Measurements from ENCODE around the gene CENPL.

DNA sequence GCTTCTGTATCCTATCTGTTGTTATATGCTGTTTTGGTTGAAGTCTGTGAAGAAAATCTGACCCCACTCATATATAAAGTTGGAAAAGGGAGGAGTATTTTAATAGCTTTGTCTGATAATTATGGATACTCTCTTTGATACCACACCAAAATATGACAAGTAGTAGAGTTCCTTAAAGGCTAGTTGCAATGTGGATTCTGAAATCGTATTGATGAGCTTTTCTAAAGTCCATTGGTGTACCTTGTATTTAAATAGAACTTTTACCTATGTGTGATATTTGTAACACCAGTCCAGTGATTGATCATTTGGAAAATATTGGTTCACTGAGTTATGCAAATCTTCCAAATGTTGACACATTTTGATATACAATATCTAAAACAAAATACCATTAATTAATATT lies 35.4 kb upstream of the CENPL start:
- no peak for TF ChIP-seq GATA3 (IDR thresholded peaks at IDR 0.05; ENCODE audit: low read depth, low read length)
- no peak for TF ChIP-seq GATA2 (IDR thresholded peaks at IDR 0.05; ENCODE audit: low read depth, low read length)

Data from SH-SY5Y (cell line).